GM23338 (cell line): ENCODE measurements around the gene IPP. TPM values are rescaled to one million over a fixed set of nuclear protein-coding genes. Genes with fewer than 3 reads are reported as not detected.

ENCODE experiments used
- ATAC-seq: fragments of 200-7000 bp; cut with Tn5 transposase; 3 replicates; pipeline ENCODE4 v1.9.1; 2020
- DNase-seq: peaks from one replicate; pipeline ENCODE4 v3.0.0-alpha.2; 2015; ENCODE audit warnings: low spot score
- H2AFZ ChIP-seq: fragments of 200-600 bp; sonication (generic); 2 replicates; pipeline ENCODE4 v1.8.0; 2016; ENCODE audit warnings: antibody characterized with exemption, mild to moderate bottlenecking, moderate library complexity
- H3F3A ChIP-seq: fragments of 200-600 bp; sonication (generic); replicated peaks from 2 replicates; pipeline ENCODE4 v1.8.0; 2017; ENCODE audit warnings: antibody characterized with exemption, mixed run types, low read depth
- H3K27ac ChIP-seq: fragments of 200-600 bp; sonication (generic); 2 replicates; pipeline ENCODE4 v1.6.1; 2016; ENCODE audit warnings: low read depth
- H3K27me3 ChIP-seq: fragments of 200-600 bp; sonication (generic); 2 replicates; pipeline ENCODE4 v1.8.0; 2016; ENCODE audit warnings: mild to moderate bottlenecking, mixed run types, moderate library complexity; ENCODE audit not compliant: insufficient read depth
- H3K36me3 ChIP-seq: fragments of 200-600 bp; sonication (generic); 2 replicates; pipeline ENCODE4 v1.8.0; 2016; ENCODE audit warnings: mild to moderate bottlenecking; ENCODE audit not compliant: insufficient read depth
- H3K4me1 ChIP-seq: fragments of 200-600 bp; sonication (generic); 2 replicates; pipeline ENCODE4 v1.8.0; 2016; ENCODE audit warnings: mild to moderate bottlenecking, moderate library complexity; ENCODE audit not compliant: insufficient read depth
- H3K4me2 ChIP-seq: fragments of 200-600 bp; sonication (generic); 2 replicates; pipeline ENCODE4 v1.7.1; 2017; ENCODE audit warnings: mixed run types
- H3K4me3 ChIP-seq: fragments of 200-600 bp; sonication (generic); 2 replicates; pipeline ENCODE4 v1.6.1; 2016; ENCODE audit warnings: mixed run types
- H3K79me2 ChIP-seq: fragments of 200-600 bp; sonication (generic); replicated peaks from 2 replicates; pipeline ENCODE4 v1.8.0; 2017; ENCODE audit warnings: mild to moderate bottlenecking; ENCODE audit not compliant: insufficient read depth
- H3K9me2 ChIP-seq: fragments of 200-600 bp; sonication (generic); 2 replicates; pipeline ENCODE4 v1.8.0; 2017; ENCODE audit not compliant: insufficient read depth
- H4K20me1 ChIP-seq: fragments of 200-600 bp; sonication (generic); replicated peaks from 2 replicates; pipeline ENCODE4 v1.8.0; 2017; ENCODE audit warnings: mild to moderate bottlenecking; ENCODE audit not compliant: insufficient read depth
- H3K27ac Mint-ChIP-seq: 2 replicates; pipeline ENCODE4 v1.8.0; 2020; ENCODE audit warnings: inconsistent platforms, mild to moderate bottlenecking, moderate library complexity, mixed read lengths
- H3K27me3 Mint-ChIP-seq: 3 replicates; pipeline ENCODE4 v1.8.0; 2022; ENCODE audit warnings: low read depth, mild to moderate bottlenecking, moderate library complexity, mixed read lengths, inconsistent platforms; ENCODE audit not compliant: insufficient read depth, poor library complexity
- H3K36me3 Mint-ChIP-seq: 3 replicates; pipeline ENCODE4 v1.8.0; 2021; ENCODE audit warnings: low read depth, mild to moderate bottlenecking, inconsistent platforms, moderate library complexity, mixed read lengths
- H3K4me1 Mint-ChIP-seq: 3 replicates; pipeline ENCODE4 v1.8.0; 2020; ENCODE audit warnings: mild to moderate bottlenecking, inconsistent platforms, mixed read lengths
- H3K4me3 Mint-ChIP-seq: 3 replicates; pipeline ENCODE4 v1.8.0; 2021; ENCODE audit warnings: moderate library complexity, mild to moderate bottlenecking, inconsistent platforms, mixed read lengths
- H3K9me3 Mint-ChIP-seq: 3 replicates; pipeline ENCODE4 v1.8.0; 2020; ENCODE audit warnings: moderate library complexity, mild to moderate bottlenecking, inconsistent platforms, mixed read lengths
- CREB1 ChIP-seq: fragments of 250-450 bp; sonication (Bioruptor Pico); IDR thresholded peaks from 2 replicates; pipeline ENCODE4 v1.5.0; 2020; ENCODE audit warnings: low read depth, mild to moderate bottlenecking, moderate library complexity
- CTCF ChIP-seq, 2 experiments: fragments of 200-600 bp in 1 of 2; sonication (generic) in 1 of 2; conservative IDR thresholded peaks; 2 replicates each; pipeline versions ENCODE4 v1.5.1 to v1.6.1; 2016 to 2017; ENCODE audit warnings: antibody characterized with exemption in 2 of 2, low read depth in 2 of 2, mild to moderate bottlenecking in 2 of 2, moderate library complexity in 1 of 2
- ETS1 ChIP-seq: IDR thresholded peaks from 2 replicates; pipeline ENCODE4 v1.6.1; 2016; ENCODE audit warnings: antibody characterized with exemption
- EZH2 ChIP-seq: fragments of 200-600 bp; sonication (generic); IDR thresholded peaks from one replicate; pipeline ENCODE4 v1.8.0; 2017; ENCODE audit warnings: antibody characterized with exemption, mild to moderate bottlenecking, low read depth; ENCODE audit not compliant: unreplicated experiment
- NANOG ChIP-seq: IDR thresholded peaks from 2 replicates; pipeline ENCODE4 v1.6.1; 2016; ENCODE audit warnings: antibody characterized with exemption, borderline replicate concordance
- POLR2AphosphoS5 ChIP-seq: IDR thresholded peaks from 2 replicates; pipeline ENCODE4 v1.6.1; 2016; ENCODE audit warnings: antibody characterized with exemption, low read depth
- REST ChIP-seq: IDR thresholded peaks from one replicate; pipeline ENCODE4 v1.6.1; 2018; ENCODE audit warnings: antibody characterized with exemption; ENCODE audit not compliant: unreplicated experiment
- STAT1 ChIP-seq: IDR thresholded peaks from one replicate; pipeline ENCODE4 v1.6.1; 2016; ENCODE audit warnings: antibody characterized with exemption; ENCODE audit not compliant: unreplicated experiment
- ZNF114 ChIP-seq: fragments of 250-450 bp; sonication (Bioruptor Pico); IDR thresholded peaks from 2 replicates; pipeline ENCODE4 v1.5.0; 2020; ENCODE audit warnings: mild to moderate bottlenecking, moderate library complexity
- ZNF331 ChIP-seq: fragments of 250-450 bp; sonication (Bioruptor Pico); IDR thresholded peaks from 2 replicates; pipeline ENCODE4 v1.5.0; 2020; ENCODE audit warnings: low read depth, mild to moderate bottlenecking, moderate library complexity
- ZNF462 ChIP-seq: fragments of 250-450 bp; sonication (Bioruptor Pico); IDR thresholded peaks from 2 replicates; pipeline ENCODE4 v1.5.0; 2020; ENCODE audit warnings: mild to moderate bottlenecking, moderate library complexity
- polyA plus RNA-seq: library from polyadenylated mRNA; unstranded; fragments of >200 nt; fragmentation: Nextera tagmentation; extraction: Ambion mirVana; gene quantifications from 2 replicates; pipeline ENCODE4 v1.2.1, GENCODE V29; 2016
- total RNA-seq: library from RNA; depleted of rRNA; stranded (reverse); fragments of >200 nt; shearing (Covaris generic); gene quantifications from 2 replicates; pipeline ENCODE4 v1.2.3, GENCODE V29; 2014

Gene IPP
- total and polyA plus RNA-seq, 2 experiments from 2014 or later: 1.8 to 2.8 TPM

GRCh38 chr1:45775794-45776193 is 25.3 kb upstream of the IPP start:
- Mint-ChIP-seq H3K9me3 (no peaks in the 10 kb centered on the region), H3K27me3 (no peaks in the 10 kb centered on the region), H3K4me1 (no peaks in the 10 kb centered on the region), H3K36me3 (no peaks in the 10 kb centered on the region), H3K27ac (no peak overlapping the region), H3K4me3 (no peak overlapping the region)
- no peak for TF ChIP-seq EZH2
- no peak for TF ChIP-seq ZNF462
- no peak for TF ChIP-seq CREB1 (CRISPR knock-in tag)
- TF ChIP-seq REST: no peak
- TF ChIP-seq CTCF (conservative IDR thresholded peaks at IDR 0.05; ENCODE audit: low read depth in 2 of 2): no peak
- no peak for TF ChIP-seq POLR2AphosphoS5
- TF ChIP-seq ZNF331 (CRISPR knock-in tag): no peak
- no peak for TF ChIP-seq STAT1
- TF ChIP-seq ETS1: no peak
- no peak for TF ChIP-seq ZNF114 (CRISPR knock-in tag)
- TF ChIP-seq NANOG: no peak
- no peaks in the 10 kb centered on the region for H3K4me1 ChIP-seq
- H3K79me2 ChIP-seq: no peaks in the 10 kb centered on the region
- DNase-seq (no peak), ATAC-seq (no peak)
- no peaks in the 10 kb centered on the region for H3K27me3 ChIP-seq
- no peak overlapping the region for H3K4me3 ChIP-seq
- no peaks in the 10 kb centered on the region for H3F3A ChIP-seq
- H3K4me2 ChIP-seq: no peak overlapping the region
- H3K9me2 ChIP-seq: no peaks in the 10 kb centered on the region
- H4K20me1 ChIP-seq: no peaks in the 10 kb centered on the region
- 0 out of 2 replicates have a peak overlapping the region, but pooled peaks have one; percentile 56 for H2AFZ ChIP-seq
- no peak overlapping the region for H3K27ac ChIP-seq
- no peaks in the 10 kb centered on the region for H3K36me3 ChIP-seq
